Middle frontal gyrus (tissue), 1 donor: ENCODE results near the gene BBOX1.

Experiments used
- DNase-seq: peaks from one replicate; pipeline ENCODE4 v3.0.0-alpha.2; 2015; ENCODE audit warnings: low spot score; ENCODE audit errors: extremely low spot score

BBOX1 gene

GRCh38 chr11:27025312-27025955, 15.2 kb upstream of the BBOX1 start:
- no peak for DNase-seq

- no peak for DNase-seq
Measured at GRCh38 chr11:27025957-27026733, 14.5 kb upstream of the BBOX1 start.

GRCh38 chr11:27028561-27028965, 12.1 kb upstream of the BBOX1 start:
- DNase-seq: peak; percentile 53

GRCh38 chr11:27029966-27030365, 10.6 kb upstream of the BBOX1 start:
- DNase-seq: no peak

- no peak for DNase-seq
Measured at GRCh38 chr11:27031754-27032153, 8.9 kb upstream of the BBOX1 start.

- no peak for DNase-seq
Measured at GRCh38 chr11:27039873-27040272, 742 bp upstream of the BBOX1 start.

GRCh38 chr11:27041141-27041899, 705 bp downstream of the BBOX1 start:
- DNase-seq: no peak

- DNase-seq: no peak
Measured at GRCh38 chr11:27046956-27047355, 6.3 kb downstream of the BBOX1 start.

GRCh38 chr11:27052668-27053067, 12.1 kb downstream of the BBOX1 start:
- DNase-seq: no peak

GRCh38 chr11:27055065-27055682, 14.6 kb downstream of the BBOX1 start:
- no peak for DNase-seq

- DNase-seq: no peak
Measured at GRCh38 chr11:27057091-27057780, 16.6 kb downstream of the BBOX1 start.

- no peak for DNase-seq
Measured at GRCh38 chr11:27058456-27058855, 17.8 kb downstream of the BBOX1 start.

- no peak for DNase-seq
Measured at GRCh38 chr11:27059431-27059830, 18.8 kb downstream of the BBOX1 start.

- DNase-seq: no peak
Measured at GRCh38 chr11:27060816-27061460, 20.3 kb downstream of the BBOX1 start.

- no peak for DNase-seq
Measured at GRCh38 chr11:27061461-27061821, 20.8 kb downstream of the BBOX1 start.

- DNase-seq: no peak
Measured at GRCh38 chr11:27064086-27064485, 23.5 kb downstream of the BBOX1 start.

- no peak for DNase-seq
Measured at GRCh38 chr11:27075192-27075591, 34.6 kb downstream of the BBOX1 start.

- DNase-seq: no peak
Measured at GRCh38 chr11:27075655-27076054, 35.0 kb downstream of the BBOX1 start.

- DNase-seq: no peak
Measured at GRCh38 chr11:27076121-27076589, 35.5 kb downstream of the BBOX1 start.

GRCh38 chr11:27081056-27081455, 40.4 kb downstream of the BBOX1 start:
- no peak for DNase-seq

GRCh38 chr11:27083241-27083640, 42.6 kb downstream of the BBOX1 start:
- no peak for DNase-seq
